Endometrium (tissue), 2 donors: ENCODE measurements around the gene MAOA.
"Not testable (repeated sequence)": the region's sequence is repeated elsewhere in the genome, so short reads cannot be mapped to it uniquely, and the experiment has no call there.

Experiments used
- FAIRE-seq: peaks from 2 replicates; lab custom pipeline; 2012; peaks lifted over from hg19 to GRCh38; lab: Jason Lieb, UNC
- donor health status: control.
- donor health status: control.

MAOA gene

GRCh38 chrX:43718546-43718945 is 62.4 kb downstream of the MAOA start:
- no peak for FAIRE-seq

- FAIRE-seq, result no peak
Observed at GRCh38 chrX:43718956-43719355, 62.9 kb downstream of the MAOA start.

- FAIRE-seq, result no peak
Observed at GRCh38 chrX:43720082-43720481, 64.0 kb downstream of the MAOA start.

GRCh38 chrX:43720961-43721360 is 64.9 kb downstream of the MAOA start:
- no peak for FAIRE-seq

GRCh38 chrX:43725227-43725626 is 69.1 kb downstream of the MAOA start:
- not testable (repeated sequence) for FAIRE-seq

- FAIRE-seq, result not testable (repeated sequence)
Observed at GRCh38 chrX:43727254-43727653, 71.2 kb downstream of the MAOA start.

- FAIRE-seq, result no peak
Observed at GRCh38 chrX:43728002-43728401, 71.9 kb downstream of the MAOA start.

GRCh38 chrX:43728966-43729365 is 72.9 kb downstream of the MAOA start:
- FAIRE-seq, result no peak

GRCh38 chrX:43731086-43731485 is 75.0 kb downstream of the MAOA start:
- FAIRE-seq, result no peak

GRCh38 chrX:43733699-43734098 is 77.6 kb downstream of the MAOA start:
- no peak for FAIRE-seq

- no peak for FAIRE-seq
Observed at GRCh38 chrX:43734444-43734843, 78.3 kb downstream of the MAOA start.

GRCh38 chrX:43735534-43735933 is 79.4 kb downstream of the MAOA start:
- FAIRE-seq, result no peak

GRCh38 chrX:43735957-43736356 is 79.9 kb downstream of the MAOA start:
- FAIRE-seq, result no peak

- FAIRE-seq, result no peak
Observed at GRCh38 chrX:43741843-43742573, 85.9 kb downstream of the MAOA start.

- FAIRE-seq, result no peak
Observed at GRCh38 chrX:43743100-43743822, 87.2 kb downstream of the MAOA start.

GRCh38 chrX:43744284-43744683 is 88.2 kb downstream of the MAOA start:
- no peak for FAIRE-seq

GRCh38 chrX:43745938-43746721 is 90.0 kb downstream of the MAOA start:
- FAIRE-seq, result no peak

- no peak for FAIRE-seq
Observed at GRCh38 chrX:43747476-43747875, 91.4 kb downstream of the MAOA start.

GRCh38 chrX:43750248-43750676 is 94.2 kb downstream of the MAOA start:
- no peak for FAIRE-seq

- no peak for FAIRE-seq
Observed at GRCh38 chrX:43753637-43754036, 97.5 kb downstream of the MAOA start.

GRCh38 chrX:43756076-43756475 is 100.0 kb downstream of the MAOA start:
- no peak for FAIRE-seq

GRCh38 chrX:43758044-43758443 is 101.9 kb downstream of the MAOA start:
- no peak for FAIRE-seq
